WTC11 (cell line): Measurements from ENCODE around the gene SELENOK. TPM values are rescaled to one million over a fixed set of nuclear protein-coding genes. Genes with fewer than 3 reads are reported as not detected.

Experiments used
- ATAC-seq: fragments of 200-7000 bp; cut with Tn5 transposase; 2 replicates; pipeline ENCODE4 v1.10.0; 2021; ENCODE audit warnings: mild to moderate bottlenecking, moderate library complexity
- CTCF ChIA-PET: fragments of 300-600 bp; sonication (Branson Sonifier 250); formaldehyde crosslinking; loops from one replicate; lab custom pipeline; 2021; ENCODE audit warnings: antibody characterized with exemption; lab: Charles Lee
- POLR2A ChIA-PET: fragments of 350-600 bp; sonication (Branson Sonifier 250); formaldehyde crosslinking; loops from one replicate; lab custom pipeline; 2021; ENCODE audit warnings: antibody characterized with exemption; lab: Charles Lee
- DNase-seq: peaks from one replicate; pipeline ENCODE4 v3.0.0; 2021; ENCODE audit warnings: low spot score
- H3K27ac Mint-ChIP-seq: 2 replicates; pipeline ENCODE4 v1.8.0; 2021; ENCODE audit warnings: mixed read lengths
- H3K27me3 Mint-ChIP-seq: 2 replicates; pipeline ENCODE4 v1.8.0; 2021; ENCODE audit warnings: low read depth, mild to moderate bottlenecking, moderate library complexity, mixed read lengths
- H3K36me3 Mint-ChIP-seq: 2 replicates; pipeline ENCODE4 v1.8.0; 2021; ENCODE audit warnings: mixed read lengths
- H3K4me1 Mint-ChIP-seq: 2 replicates; pipeline ENCODE4 v1.8.0; 2022; ENCODE audit warnings: mixed read lengths
- H3K4me3 Mint-ChIP-seq: 2 replicates; pipeline ENCODE4 v1.8.0; 2021; ENCODE audit warnings: mild to moderate bottlenecking, moderate library complexity, mixed read lengths
- H3K9me3 Mint-ChIP-seq: 2 replicates; pipeline ENCODE4 v1.8.0; 2021; ENCODE audit warnings: mixed read lengths
- GTF2I ChIP-seq: fragments of 250-450 bp; sonication (Bioruptor Pico); conservative IDR thresholded peaks from 2 replicates; pipeline ENCODE4 v1.4.0; 2021; ENCODE audit warnings: mild to moderate bottlenecking
- SMAD4 ChIP-seq: sonication (generic); formaldehyde crosslinking; IDR thresholded peaks from 2 replicates; pipeline ENCODE4 v1.8.0; 2022; ENCODE audit warnings: mild to moderate bottlenecking, missing genetic modification reagents
- SP1 ChIP-seq: sonication (generic); formaldehyde crosslinking; conservative IDR thresholded peaks from 2 replicates; pipeline ENCODE4 v1.8.1; 2022; ENCODE audit warnings: missing genetic modification reagents
- ZNF138 ChIP-seq: sonication (generic); formaldehyde crosslinking; conservative IDR thresholded peaks from 2 replicates; pipeline ENCODE4 v1.8.1; 2022; ENCODE audit warnings: mild to moderate bottlenecking, moderate library complexity, missing genetic modification reagents
- total RNA-seq: library from RNA; stranded (reverse); gene quantifications from 3 replicates; pipeline ENCODE4 v1.2.3, GENCODE V29; 2021
- TF ChIP-seq, protein P1 (sequence below): sonication (generic); formaldehyde crosslinking; IDR thresholded peaks from 2 replicates; pipeline ENCODE4 v1.8.0; 2022; ENCODE audit warnings: missing genetic modification reagents
- TF ChIP-seq, protein P2 (sequence below): sonication (generic); formaldehyde crosslinking; IDR thresholded peaks from 2 replicates; pipeline ENCODE4 v1.8.0; 2023; ENCODE audit warnings: missing genetic modification reagents, mild to moderate bottlenecking, borderline replicate concordance
- TF ChIP-seq, protein P3 (sequence below): sonication (generic); formaldehyde crosslinking; IDR thresholded peaks from 2 replicates; pipeline ENCODE4 v1.8.0; 2022; ENCODE audit warnings: mild to moderate bottlenecking, missing genetic modification reagents
- TF ChIP-seq, protein P4 (sequence below): sonication (generic); formaldehyde crosslinking; conservative IDR thresholded peaks from 2 replicates; pipeline ENCODE4 v1.8.1; 2023; ENCODE audit warnings: mild to moderate bottlenecking, low read depth, missing genetic modification reagents, moderate library complexity
- TF ChIP-seq, protein P5 (sequence below): sonication (generic); formaldehyde crosslinking; IDR thresholded peaks from 2 replicates; pipeline ENCODE4 v1.8.0; 2022; ENCODE audit warnings: mild to moderate bottlenecking, missing genetic modification reagents
- TF ChIP-seq, protein P6 (sequence below): fragments of 250-450 bp; sonication (Bioruptor Pico); IDR thresholded peaks from 2 replicates; pipeline ENCODE4 v1.9.0; 2021; ENCODE audit warnings: mild to moderate bottlenecking, borderline replicate concordance
- TF ChIP-seq, protein P7 (sequence below): sonication (generic); formaldehyde crosslinking; IDR thresholded peaks from 2 replicates; pipeline ENCODE4 v1.8.1; 2022; ENCODE audit warnings: low read depth, mild to moderate bottlenecking, moderate library complexity, missing genetic modification reagents, borderline replicate concordance

The SELENOK gene
- total RNA-seq, 1 experiment from 2014 or later = 38.7 TPM

DNA sequence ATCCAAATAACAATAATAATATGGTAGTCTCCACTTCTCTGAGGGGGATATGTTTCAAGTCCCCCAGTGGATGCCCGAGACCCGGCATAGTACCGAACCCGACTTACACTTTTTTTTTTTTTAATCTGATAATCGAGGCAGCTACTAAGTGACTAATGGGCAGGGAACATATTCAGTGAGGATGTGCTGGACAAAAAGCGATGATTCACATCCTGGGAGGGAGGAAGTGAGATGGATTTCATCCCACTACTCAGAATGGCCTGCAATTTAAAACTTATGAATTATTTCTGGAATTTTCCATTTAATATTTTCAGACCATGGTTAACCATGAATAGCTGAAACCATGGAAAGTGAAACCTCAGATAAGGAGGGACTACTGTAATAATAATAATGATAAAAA is 49.5 kb upstream of the SELENOK start (continued):
- TF ChIP-seq, protein P1, sequence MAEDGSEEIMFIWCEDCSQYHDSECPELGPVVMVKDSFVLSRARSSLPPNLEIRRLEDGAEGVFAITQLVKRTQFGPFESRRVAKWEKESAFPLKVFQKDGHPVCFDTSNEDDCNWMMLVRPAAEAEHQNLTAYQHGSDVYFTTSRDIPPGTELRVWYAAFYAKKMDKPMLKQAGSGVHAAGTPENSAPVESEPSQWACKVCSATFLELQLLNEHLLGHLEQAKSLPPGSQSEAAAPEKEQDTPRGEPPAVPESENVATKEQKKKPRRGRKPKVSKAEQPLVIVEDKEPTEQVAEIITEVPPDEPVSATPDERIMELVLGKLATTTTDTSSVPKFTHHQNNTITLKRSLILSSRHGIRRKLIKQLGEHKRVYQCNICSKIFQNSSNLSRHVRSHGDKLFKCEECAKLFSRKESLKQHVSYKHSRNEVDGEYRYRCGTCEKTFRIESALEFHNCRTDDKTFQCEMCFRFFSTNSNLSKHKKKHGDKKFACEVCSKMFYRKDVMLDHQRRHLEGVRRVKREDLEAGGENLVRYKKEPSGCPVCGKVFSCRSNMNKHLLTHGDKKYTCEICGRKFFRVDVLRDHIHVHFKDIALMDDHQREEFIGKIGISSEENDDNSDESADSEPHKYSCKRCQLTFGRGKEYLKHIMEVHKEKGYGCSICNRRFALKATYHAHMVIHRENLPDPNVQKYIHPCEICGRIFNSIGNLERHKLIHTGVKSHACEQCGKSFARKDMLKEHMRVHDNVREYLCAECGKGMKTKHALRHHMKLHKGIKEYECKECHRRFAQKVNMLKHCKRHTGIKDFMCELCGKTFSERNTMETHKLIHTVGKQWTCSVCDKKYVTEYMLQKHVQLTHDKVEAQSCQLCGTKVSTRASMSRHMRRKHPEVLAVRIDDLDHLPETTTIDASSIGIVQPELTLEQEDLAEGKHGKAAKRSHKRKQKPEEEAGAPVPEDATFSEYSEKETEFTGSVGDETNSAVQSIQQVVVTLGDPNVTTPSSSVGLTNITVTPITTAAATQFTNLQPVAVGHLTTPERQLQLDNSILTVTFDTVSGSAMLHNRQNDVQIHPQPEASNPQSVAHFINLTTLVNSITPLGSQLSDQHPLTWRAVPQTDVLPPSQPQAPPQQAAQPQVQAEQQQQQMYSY = no peak
- TF ChIP-seq, protein P2, sequence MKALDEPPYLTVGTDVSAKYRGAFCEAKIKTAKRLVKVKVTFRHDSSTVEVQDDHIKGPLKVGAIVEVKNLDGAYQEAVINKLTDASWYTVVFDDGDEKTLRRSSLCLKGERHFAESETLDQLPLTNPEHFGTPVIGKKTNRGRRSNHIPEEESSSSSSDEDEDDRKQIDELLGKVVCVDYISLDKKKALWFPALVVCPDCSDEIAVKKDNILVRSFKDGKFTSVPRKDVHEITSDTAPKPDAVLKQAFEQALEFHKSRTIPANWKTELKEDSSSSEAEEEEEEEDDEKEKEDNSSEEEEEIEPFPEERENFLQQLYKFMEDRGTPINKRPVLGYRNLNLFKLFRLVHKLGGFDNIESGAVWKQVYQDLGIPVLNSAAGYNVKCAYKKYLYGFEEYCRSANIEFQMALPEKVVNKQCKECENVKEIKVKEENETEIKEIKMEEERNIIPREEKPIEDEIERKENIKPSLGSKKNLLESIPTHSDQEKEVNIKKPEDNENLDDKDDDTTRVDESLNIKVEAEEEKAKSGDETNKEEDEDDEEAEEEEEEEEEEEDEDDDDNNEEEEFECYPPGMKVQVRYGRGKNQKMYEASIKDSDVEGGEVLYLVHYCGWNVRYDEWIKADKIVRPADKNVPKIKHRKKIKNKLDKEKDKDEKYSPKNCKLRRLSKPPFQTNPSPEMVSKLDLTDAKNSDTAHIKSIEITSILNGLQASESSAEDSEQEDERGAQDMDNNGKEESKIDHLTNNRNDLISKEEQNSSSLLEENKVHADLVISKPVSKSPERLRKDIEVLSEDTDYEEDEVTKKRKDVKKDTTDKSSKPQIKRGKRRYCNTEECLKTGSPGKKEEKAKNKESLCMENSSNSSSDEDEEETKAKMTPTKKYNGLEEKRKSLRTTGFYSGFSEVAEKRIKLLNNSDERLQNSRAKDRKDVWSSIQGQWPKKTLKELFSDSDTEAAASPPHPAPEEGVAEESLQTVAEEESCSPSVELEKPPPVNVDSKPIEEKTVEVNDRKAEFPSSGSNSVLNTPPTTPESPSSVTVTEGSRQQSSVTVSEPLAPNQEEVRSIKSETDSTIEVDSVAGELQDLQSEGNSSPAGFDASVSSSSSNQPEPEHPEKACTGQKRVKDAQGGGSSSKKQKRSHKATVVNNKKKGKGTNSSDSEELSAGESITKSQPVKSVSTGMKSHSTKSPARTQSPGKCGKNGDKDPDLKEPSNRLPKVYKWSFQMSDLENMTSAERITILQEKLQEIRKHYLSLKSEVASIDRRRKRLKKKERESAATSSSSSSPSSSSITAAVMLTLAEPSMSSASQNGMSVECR (CRISPR knock-in tag) = no peak
- no peak for TF ChIP-seq GTF2I (CRISPR knock-in tag)
- TF ChIP-seq, protein P3, sequence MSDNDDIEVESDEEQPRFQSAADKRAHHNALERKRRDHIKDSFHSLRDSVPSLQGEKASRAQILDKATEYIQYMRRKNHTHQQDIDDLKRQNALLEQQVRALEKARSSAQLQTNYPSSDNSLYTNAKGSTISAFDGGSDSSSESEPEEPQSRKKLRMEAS (CRISPR knock-in tag) = no peak
- TF ChIP-seq, protein P4, sequence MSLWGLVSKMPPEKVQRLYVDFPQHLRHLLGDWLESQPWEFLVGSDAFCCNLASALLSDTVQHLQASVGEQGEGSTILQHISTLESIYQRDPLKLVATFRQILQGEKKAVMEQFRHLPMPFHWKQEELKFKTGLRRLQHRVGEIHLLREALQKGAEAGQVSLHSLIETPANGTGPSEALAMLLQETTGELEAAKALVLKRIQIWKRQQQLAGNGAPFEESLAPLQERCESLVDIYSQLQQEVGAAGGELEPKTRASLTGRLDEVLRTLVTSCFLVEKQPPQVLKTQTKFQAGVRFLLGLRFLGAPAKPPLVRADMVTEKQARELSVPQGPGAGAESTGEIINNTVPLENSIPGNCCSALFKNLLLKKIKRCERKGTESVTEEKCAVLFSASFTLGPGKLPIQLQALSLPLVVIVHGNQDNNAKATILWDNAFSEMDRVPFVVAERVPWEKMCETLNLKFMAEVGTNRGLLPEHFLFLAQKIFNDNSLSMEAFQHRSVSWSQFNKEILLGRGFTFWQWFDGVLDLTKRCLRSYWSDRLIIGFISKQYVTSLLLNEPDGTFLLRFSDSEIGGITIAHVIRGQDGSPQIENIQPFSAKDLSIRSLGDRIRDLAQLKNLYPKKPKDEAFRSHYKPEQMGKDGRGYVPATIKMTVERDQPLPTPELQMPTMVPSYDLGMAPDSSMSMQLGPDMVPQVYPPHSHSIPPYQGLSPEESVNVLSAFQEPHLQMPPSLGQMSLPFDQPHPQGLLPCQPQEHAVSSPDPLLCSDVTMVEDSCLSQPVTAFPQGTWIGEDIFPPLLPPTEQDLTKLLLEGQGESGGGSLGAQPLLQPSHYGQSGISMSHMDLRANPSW (CRISPR knock-in tag) = no peak
- TF ChIP-seq ZNF138 (CRISPR knock-in tag) = no peak

DNA sequence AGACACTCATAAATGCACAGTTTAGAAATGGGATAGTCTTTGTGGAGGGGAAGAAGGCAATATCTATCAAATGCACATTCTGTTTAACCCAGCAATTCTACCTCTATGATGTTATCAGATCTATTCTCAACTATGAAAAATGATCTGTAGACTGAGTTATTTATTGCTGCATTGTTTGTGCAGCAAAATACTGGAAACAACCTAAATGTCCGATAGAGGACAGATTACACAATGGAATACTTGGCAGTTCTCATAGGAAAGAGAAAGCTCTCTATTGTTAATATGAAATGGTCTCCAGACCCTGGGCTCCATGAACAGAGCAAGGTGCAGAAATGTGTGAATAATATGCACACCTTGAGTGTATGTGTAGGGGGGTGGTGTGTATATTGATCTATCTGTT is 49.0 kb upstream of the SELENOK start:
- Mint-ChIP-seq H3K36me3 (peaks cover 8% of the 10 kb centered on the region), H3K27ac (no peak overlapping the region), H3K9me3 (peaks cover 9% of the 10 kb centered on the region), H3K4me3 (no peak overlapping the region), H3K27me3 (no peaks in the 10 kb centered on the region), H3K4me1 (no peaks in the 10 kb centered on the region)
- ChIA-PET POLR2A (no interaction called here), CTCF (interaction anchor here (1.4 to 2.3 kb wide), 3 partner anchors 181 to 493 kb away, joined by 4 to 6 read pairs (median 5); no protein-coding TSS in a partner anchor)
- no peak for DNase-seq
- no peak for ATAC-seq
- no peak for TF ChIP-seq SMAD4
- TF ChIP-seq, protein P1 = no peak
- TF ChIP-seq, protein P5, sequence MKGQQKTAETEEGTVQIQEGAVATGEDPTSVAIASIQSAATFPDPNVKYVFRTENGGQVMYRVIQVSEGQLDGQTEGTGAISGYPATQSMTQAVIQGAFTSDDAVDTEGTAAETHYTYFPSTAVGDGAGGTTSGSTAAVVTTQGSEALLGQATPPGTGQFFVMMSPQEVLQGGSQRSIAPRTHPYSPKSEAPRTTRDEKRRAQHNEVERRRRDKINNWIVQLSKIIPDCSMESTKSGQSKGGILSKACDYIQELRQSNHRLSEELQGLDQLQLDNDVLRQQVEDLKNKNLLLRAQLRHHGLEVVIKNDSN = no peak
- TF ChIP-seq, protein P6, sequence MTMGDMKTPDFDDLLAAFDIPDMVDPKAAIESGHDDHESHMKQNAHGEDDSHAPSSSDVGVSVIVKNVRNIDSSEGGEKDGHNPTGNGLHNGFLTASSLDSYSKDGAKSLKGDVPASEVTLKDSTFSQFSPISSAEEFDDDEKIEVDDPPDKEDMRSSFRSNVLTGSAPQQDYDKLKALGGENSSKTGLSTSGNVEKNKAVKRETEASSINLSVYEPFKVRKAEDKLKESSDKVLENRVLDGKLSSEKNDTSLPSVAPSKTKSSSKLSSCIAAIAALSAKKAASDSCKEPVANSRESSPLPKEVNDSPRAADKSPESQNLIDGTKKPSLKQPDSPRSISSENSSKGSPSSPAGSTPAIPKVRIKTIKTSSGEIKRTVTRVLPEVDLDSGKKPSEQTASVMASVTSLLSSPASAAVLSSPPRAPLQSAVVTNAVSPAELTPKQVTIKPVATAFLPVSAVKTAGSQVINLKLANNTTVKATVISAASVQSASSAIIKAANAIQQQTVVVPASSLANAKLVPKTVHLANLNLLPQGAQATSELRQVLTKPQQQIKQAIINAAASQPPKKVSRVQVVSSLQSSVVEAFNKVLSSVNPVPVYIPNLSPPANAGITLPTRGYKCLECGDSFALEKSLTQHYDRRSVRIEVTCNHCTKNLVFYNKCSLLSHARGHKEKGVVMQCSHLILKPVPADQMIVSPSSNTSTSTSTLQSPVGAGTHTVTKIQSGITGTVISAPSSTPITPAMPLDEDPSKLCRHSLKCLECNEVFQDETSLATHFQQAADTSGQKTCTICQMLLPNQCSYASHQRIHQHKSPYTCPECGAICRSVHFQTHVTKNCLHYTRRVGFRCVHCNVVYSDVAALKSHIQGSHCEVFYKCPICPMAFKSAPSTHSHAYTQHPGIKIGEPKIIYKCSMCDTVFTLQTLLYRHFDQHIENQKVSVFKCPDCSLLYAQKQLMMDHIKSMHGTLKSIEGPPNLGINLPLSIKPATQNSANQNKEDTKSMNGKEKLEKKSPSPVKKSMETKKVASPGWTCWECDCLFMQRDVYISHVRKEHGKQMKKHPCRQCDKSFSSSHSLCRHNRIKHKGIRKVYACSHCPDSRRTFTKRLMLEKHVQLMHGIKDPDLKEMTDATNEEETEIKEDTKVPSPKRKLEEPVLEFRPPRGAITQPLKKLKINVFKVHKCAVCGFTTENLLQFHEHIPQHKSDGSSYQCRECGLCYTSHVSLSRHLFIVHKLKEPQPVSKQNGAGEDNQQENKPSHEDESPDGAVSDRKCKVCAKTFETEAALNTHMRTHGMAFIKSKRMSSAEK (CRISPR knock-in tag) = no peak
- TF ChIP-seq, protein P7, sequence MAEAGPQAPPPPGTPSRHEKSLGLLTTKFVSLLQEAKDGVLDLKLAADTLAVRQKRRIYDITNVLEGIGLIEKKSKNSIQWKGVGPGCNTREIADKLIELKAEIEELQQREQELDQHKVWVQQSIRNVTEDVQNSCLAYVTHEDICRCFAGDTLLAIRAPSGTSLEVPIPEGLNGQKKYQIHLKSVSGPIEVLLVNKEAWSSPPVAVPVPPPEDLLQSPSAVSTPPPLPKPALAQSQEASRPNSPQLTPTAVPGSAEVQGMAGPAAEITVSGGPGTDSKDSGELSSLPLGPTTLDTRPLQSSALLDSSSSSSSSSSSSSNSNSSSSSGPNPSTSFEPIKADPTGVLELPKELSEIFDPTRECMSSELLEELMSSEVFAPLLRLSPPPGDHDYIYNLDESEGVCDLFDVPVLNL (CRISPR knock-in tag) = no peak
- no peak for TF ChIP-seq ZNF138 (CRISPR knock-in tag)
- TF ChIP-seq, protein P3 (CRISPR knock-in tag) = no peak
- no peak for TF ChIP-seq SP1 (CRISPR knock-in tag)
